ENCODE data around the gene FGF14. TPM values are rescaled to one million over a fixed set of nuclear protein-coding genes. Genes with fewer than 3 reads are reported as not detected.

Gene FGF14
- total and polyA plus RNA-seq, 2 donors (not counting 3 experiments of a cell fraction or from before 2014, with no cell fraction given), result not detected

DNA sequence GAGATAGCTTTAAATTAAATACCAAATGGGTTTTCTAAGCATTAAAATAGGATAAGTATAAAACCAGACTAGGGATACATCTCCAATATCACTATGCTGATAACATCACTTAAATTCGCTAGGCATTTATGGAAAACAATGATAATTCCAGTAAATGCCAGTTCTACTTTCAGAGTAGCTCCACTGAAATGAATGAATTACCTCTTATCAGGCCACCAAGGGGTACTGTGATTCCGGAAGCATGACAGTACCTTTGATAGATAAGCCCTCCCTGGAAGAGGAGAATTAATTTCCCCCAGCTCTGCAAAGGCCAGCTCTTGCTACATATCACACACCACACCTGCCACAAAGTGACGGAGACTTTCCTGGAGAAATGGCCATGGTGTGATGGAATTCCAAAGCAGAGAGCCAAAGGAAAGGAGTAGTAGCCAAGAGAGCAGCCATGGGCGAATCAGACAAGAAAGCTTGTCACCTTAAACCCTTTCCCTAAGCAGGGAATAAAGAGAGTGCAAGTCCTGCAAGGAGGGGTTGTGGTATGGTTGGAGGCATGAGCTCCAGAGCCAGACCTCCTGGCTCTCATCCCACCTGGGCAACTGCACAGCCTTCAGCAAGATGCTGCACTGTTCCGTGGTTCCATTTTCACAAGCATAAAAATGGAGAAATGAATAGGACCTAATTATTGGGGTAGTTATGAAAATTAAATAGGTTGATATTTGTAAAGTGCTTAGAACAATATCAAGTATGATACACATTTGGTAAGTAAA is 423.1 kb downstream of the FGF14 start:
- no peak overlapping the region for H2AFZ ChIP-seq (ENCODE audit: low read depth, low read length)
- ChIA-PET CTCF (no interaction called here), POLR2A (no interaction called here)
- no peaks in the 10 kb centered on the region for H3K36me3 ChIP-seq (ENCODE audit: control insufficient read depth in 2 of 2, extremely low read depth in 1 of 2, insufficient read depth in 2 of 2, low read length in 2 of 2)
- DNase-seq (ENCODE audit: low read depth, low spot score) (no peak), FAIRE-seq (no peak)
- H3K4me1 ChIP-seq (ENCODE audit: control insufficient read depth, extremely low read depth, insufficient read depth, low read length), result no peaks in the 10 kb centered on the region
- no peak overlapping the region for H3K4me2 ChIP-seq (ENCODE audit: insufficient read depth, low read length)
- H3K9me1 ChIP-seq (replicated peaks; ENCODE audit: control insufficient read depth, extremely low read depth, insufficient read depth, low read length), result no peaks in the 10 kb centered on the region
- no peaks in the 10 kb centered on the region for H3K79me2 ChIP-seq (ENCODE audit: control insufficient read depth, insufficient read depth, low read length)
- dilution Hi-C loops (cut with MboI; ENCODE audit: extremely low pct_ligation_motif_present, low sequenced_read_pairs) (no loop called here), intact Hi-C loops (cut with micrococcal nuclease) (no loop called here)
- H4K20me1 ChIP-seq (replicated peaks; ENCODE audit: control insufficient read depth, extremely low read depth, insufficient read depth, low read length), result no peaks in the 10 kb centered on the region
- H3K27ac ChIP-seq (ENCODE audit: insufficient read depth, low read depth, low read length), result no peak overlapping the region
- H3K9ac ChIP-seq (replicated peaks; ENCODE audit: extremely low read depth, insufficient read depth, low read length), result no peak overlapping the region
- H3K27me3 ChIP-seq (ENCODE audit: control insufficient read depth in 2 of 2, insufficient read depth in 2 of 2, low read length in 2 of 2), result no peaks in the 10 kb centered on the region
- TF ChIP-seq, protein P1, sequence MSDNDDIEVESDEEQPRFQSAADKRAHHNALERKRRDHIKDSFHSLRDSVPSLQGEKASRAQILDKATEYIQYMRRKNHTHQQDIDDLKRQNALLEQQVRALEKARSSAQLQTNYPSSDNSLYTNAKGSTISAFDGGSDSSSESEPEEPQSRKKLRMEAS (IDR thresholded peaks at IDR 0.05; ENCODE audit: insufficient read depth, insufficient read length), result no peak
- TF ChIP-seq EZH2 (IDR thresholded peaks at IDR 0.05; ENCODE audit: borderline replicate concordance, low read depth, low read length, severe bottlenecking) (no peak), MYC (IDR thresholded peaks at IDR 0.05; ENCODE audit: low read depth, low read length) (no peak), GATA2 (IDR thresholded peaks at IDR 0.05; ENCODE audit: insufficient read depth, insufficient read length, low read depth, low read length) (no peak), POLR2AphosphoS5 (IDR thresholded peaks at IDR 0.05; ENCODE audit: insufficient read depth, low read depth, low read length) (no peak), POLR2A (IDR thresholded peaks at IDR 0.05; ENCODE audit: low read depth, low read length) (no peak), CTCF (IDR thresholded peaks at IDR 0.05; ENCODE audit: extremely low read depth in 1 of 2, insufficient read depth in 1 of 2, low read depth in 1 of 2, low read length in 2 of 2) (no peak), FOS (IDR thresholded peaks at IDR 0.05; ENCODE audit: borderline replicate concordance, insufficient read depth, low read length) (no peak), JUN (IDR thresholded peaks at IDR 0.05; ENCODE audit: borderline replicate concordance, insufficient read depth, insufficient read length, low read depth) (no peak)
- no TSS peak for BruUV-seq (replicated peaks)
- no peak overlapping the region for H3K4me3 ChIP-seq (replicated peaks in 1 of 3; ENCODE audit: insufficient read depth in 1 of 3, low read depth in 1 of 3, low read length in 3 of 3)
- H3K9me3 ChIP-seq (replicated peaks; ENCODE audit: control insufficient read depth, insufficient read depth, low read length), result no peaks in the 10 kb centered on the region
